ENCODE data around the gene TXK. TPM values are rescaled to one million over a fixed set of nuclear protein-coding genes. Genes with fewer than 3 reads are reported as not detected.

The TXK gene
- total and polyA plus RNA-seq, 2 of the 13 experiments (the other 11 are each of a cell fraction or from before 2014, with no cell fraction given): not detected

GRCh38 chr4:48127231-48127630 lies 6.8 kb downstream of the TXK start:
- intact Hi-C loops (cut with micrococcal nuclease; ENCODE audit: unreplicated experiment): loop anchor here (1.0 to 2.0 kb wide), 4 partner anchors 14 to 423 kb away; no protein-coding TSS in a partner anchor
- no peaks in the 10 kb centered on the region for H3K4me1 ChIP-seq (ENCODE audit: insufficient read depth, low read length)
- FAIRE-seq (no peak), DNase-seq (ENCODE audit: low spot score) (no peak), ATAC-seq (no peak)
- no peaks in the 10 kb centered on the region for H3K9me3 ChIP-seq (ENCODE audit: low read length)
- no peak overlapping the region for H3K4me2 ChIP-seq (ENCODE audit: low read depth, low read length)
- CTCF ChIA-PET (ENCODE audit: low intra/inter-chr PET ratio, low total read pairs): interaction anchor here (0.6 to 2.7 kb wide), 4 partner anchors 13 to 836 kb away, joined by 3 to 10 read pairs (median 7); no protein-coding TSS in a partner anchor
- H3K9ac ChIP-seq (ENCODE audit: insufficient read depth, low read depth, low read length): no peak overlapping the region
- no peak overlapping the region for H3K27ac ChIP-seq (ENCODE audit: extremely low read length, insufficient read depth, low read length)
- no peak overlapping the region for H3K4me3 ChIP-seq (replicated peaks in 1 of 3; ENCODE audit: insufficient read depth in 1 of 3, low read depth in 2 of 3, low read length in 3 of 3)
- H3K36me3 ChIP-seq (replicated peaks in 1 of 2; ENCODE audit: control insufficient read depth in 1 of 2, insufficient read depth in 2 of 2, low read length in 2 of 2): no peaks in the 10 kb centered on the region
- H3K27me3 ChIP-seq (ENCODE audit: control insufficient read depth in 1 of 2, insufficient read depth in 2 of 2, low read length in 2 of 2): no peaks in the 10 kb centered on the region
- POLR2A ChIA-PET: no interaction called here
- no peak overlapping the region for H2AFZ ChIP-seq (ENCODE audit: low read length)
- no peaks in the 10 kb centered on the region for H3K79me2 ChIP-seq (ENCODE audit: insufficient read depth, low read length)
- in situ Hi-C loops (cut with HindIII; ENCODE audit: extremely low pct_ligation_motif_present, low pct_unique_long_range_greater_than_20kb): no loop called here
- no TSS peak for BruUV-seq (replicated peaks)
- H4K20me1 ChIP-seq (ENCODE audit: insufficient read depth, low read length): no peaks in the 10 kb centered on the region
- WGBS (ENCODE audit: low lambda C conversion rate): 5% methylated on average over 3 of the region's 3 CpGs
- TF ChIP-seq ZNF574 (CRISPR knock-in tag; IDR thresholded peaks at IDR 0.05) (no peak), ZBTB39 (CRISPR knock-in tag; IDR thresholded peaks at IDR 0.05) (no peak), SMAD3 (CRISPR knock-in tag; IDR thresholded peaks at IDR 0.05) (no peak), CTCF (CRISPR knock-in tag; IDR thresholded peaks at IDR 0.05) (no peak), ZNF34 (CRISPR knock-in tag; IDR thresholded peaks at IDR 0.05; ENCODE audit: borderline replicate concordance) (no peak), ZNF563 (CRISPR knock-in tag; IDR thresholded peaks at IDR 0.05) (no peak), TBP (CRISPR knock-in tag; IDR thresholded peaks at IDR 0.05) (no peak), ZNF329 (CRISPR knock-in tag; IDR thresholded peaks at IDR 0.05; ENCODE audit: low read depth) (no peak), ZNF589 (CRISPR knock-in tag; conservative IDR thresholded peaks at IDR 0.05) (no peak), ZNF891 (CRISPR knock-in tag; IDR thresholded peaks at IDR 0.05) (no peak), ZUFSP (CRISPR knock-in tag; IDR thresholded peaks at IDR 0.05; ENCODE audit: borderline replicate concordance) (no peak), SKI (IDR thresholded peaks at IDR 0.05; ENCODE audit: partially characterized antibody) (no peak), KAT2B (IDR thresholded peaks at IDR 0.05; ENCODE audit: borderline replicate concordance, low read depth, low read length) (no peak), ZNF567 (CRISPR knock-in tag; IDR thresholded peaks at IDR 0.05; ENCODE audit: borderline replicate concordance) (no peak), ZNF577 (CRISPR knock-in tag; IDR thresholded peaks at IDR 0.05; ENCODE audit: borderline replicate concordance, low read depth) (no peak), ZNF562 (CRISPR knock-in tag; IDR thresholded peaks at IDR 0.05; ENCODE audit: borderline replicate concordance) (no peak), HOXD1 (CRISPR knock-in tag; IDR thresholded peaks at IDR 0.05) (no peak)

Measured in HepG2 (cell line).